Neural cell (in vitro differentiated cells): ENCODE measurements around the gene GTPBP4. TPM values are rescaled to one million over a fixed set of nuclear protein-coding genes. Genes with fewer than 3 reads are reported as not detected.

Experiments
- H2AFZ ChIP-seq: fragments of 200-600, 300-800 bp; sonication (generic), shearing (Covaris generic); 2 replicates; pipeline ENCODE4 v1.6.0; 2014; ENCODE audit warnings: low read depth, mild to moderate bottlenecking, antibody characterized with exemption, low read length, moderate library complexity
- H3F3A ChIP-seq: fragments of 200-600 bp; shearing (Covaris generic); 2 replicates; pipeline ENCODE4 v1.6.1; 2016; ENCODE audit warnings: mild to moderate bottlenecking, moderate library complexity, mixed read lengths, antibody characterized with exemption, low read length; ENCODE audit not compliant: insufficient read depth, poor library complexity, severe bottlenecking
- H3K27ac ChIP-seq: fragments of 200-600, 300-800 bp; sonication (generic), shearing (Covaris generic); 2 replicates; pipeline ENCODE4 v1.5.1; 2014; ENCODE audit warnings: mild to moderate bottlenecking, low read length, moderate library complexity
- H3K27me3 ChIP-seq: fragments of 300-800, 200-600 bp; sonication (generic), shearing (Covaris generic); 2 replicates; pipeline ENCODE4 v1.6.0; 2014; ENCODE audit warnings: mild to moderate bottlenecking, low read depth, low read length, moderate library complexity; ENCODE audit not compliant: insufficient read depth
- H3K36me3 ChIP-seq: fragments of 300-800, 200-600 bp; sonication (generic), shearing (Covaris generic); 2 replicates; pipeline ENCODE4 v1.5.1; 2014; ENCODE audit warnings: mild to moderate bottlenecking, antibody characterized with exemption, low read length, moderate library complexity; ENCODE audit not compliant: insufficient read depth
- H3K4me2 ChIP-seq: fragments of 300-800, 200-600 bp; sonication (generic), shearing (Covaris generic); 2 replicates; pipeline ENCODE4 v1.6.0; 2014; ENCODE audit warnings: mild to moderate bottlenecking, low read length
- H3K4me3 ChIP-seq: fragments of 300-800, 200-600 bp; sonication (generic), shearing (Covaris generic); 2 replicates; pipeline ENCODE4 v1.5.1; 2014; ENCODE audit warnings: mild to moderate bottlenecking, low read length, moderate library complexity
- H3K79me2 ChIP-seq: fragments of 200-600 bp; shearing (Covaris generic); replicated peaks from 2 replicates; pipeline ENCODE4 v1.6.0; 2014; ENCODE audit warnings: mild to moderate bottlenecking, low read length, moderate library complexity; ENCODE audit not compliant: insufficient read depth
- H3K9ac ChIP-seq: fragments of 300-800, 200-600 bp; sonication (generic), shearing (Covaris generic); 2 replicates; pipeline ENCODE4 v1.6.1; 2016; ENCODE audit warnings: mild to moderate bottlenecking, low read length, mixed read lengths
- H3K9me2 ChIP-seq: fragments of 200-600 bp; shearing (Covaris generic); 2 replicates; pipeline ENCODE4 v1.6.1; 2016; ENCODE audit warnings: mild to moderate bottlenecking, low read length, mixed read lengths; ENCODE audit not compliant: insufficient read depth
- H3K9me3 ChIP-seq: fragments of 200-600, 300-800 bp; sonication (generic), shearing (Covaris generic); 2 replicates; pipeline ENCODE4 v1.6.1; 2016; ENCODE audit warnings: mild to moderate bottlenecking, mixed run types, low read length, moderate library complexity, mixed read lengths
- H4K20me1 ChIP-seq: fragments of 200-600 bp; shearing (Covaris generic); 2 replicates; pipeline ENCODE4 v1.6.1; 2016; ENCODE audit warnings: mild to moderate bottlenecking, mixed run types; ENCODE audit not compliant: insufficient read depth
- CTCF ChIP-seq: fragments of 450-650 bp; IDR thresholded peaks from 2 replicates; pipeline ENCODE4 v1.5.1; 2014; ENCODE audit warnings: antibody characterized with exemption, mild to moderate bottlenecking, moderate library complexity; ENCODE audit not compliant: poor library complexity, severe bottlenecking
- EP300 ChIP-seq: fragments of 450-650 bp; conservative IDR thresholded peaks from 2 replicates; pipeline ENCODE4 v1.6.1; 2014; ENCODE audit warnings: antibody characterized with exemption, mild to moderate bottlenecking, moderate library complexity; ENCODE audit not compliant: poor library complexity, severe bottlenecking
- EZH2 ChIP-seq: fragments of 200-600, 300-800 bp; shearing (Covaris generic), sonication (generic); IDR thresholded peaks from 2 replicates; pipeline ENCODE4 v1.6.1; 2014; ENCODE audit warnings: antibody characterized with exemption, low read length, borderline replicate concordance, mild to moderate bottlenecking; ENCODE audit not compliant: insufficient read depth, poor library complexity, severe bottlenecking
- MXI1 ChIP-seq: fragments of 450-650 bp; conservative IDR thresholded peaks from 2 replicates; pipeline ENCODE4 v1.6.1; 2014; ENCODE audit warnings: antibody characterized with exemption, mild to moderate bottlenecking; ENCODE audit not compliant: poor library complexity, severe bottlenecking
- POLR2AphosphoS5 ChIP-seq: IDR thresholded peaks from 2 replicates; pipeline ENCODE4 v1.6.1; 2012
- RAD21 ChIP-seq: fragments of 450-650 bp; conservative IDR thresholded peaks from 2 replicates; pipeline ENCODE4 v1.6.1; 2014; ENCODE audit warnings: antibody characterized with exemption, mild to moderate bottlenecking, moderate library complexity
- SMC3 ChIP-seq: fragments of 450-650 bp; conservative IDR thresholded peaks from 2 replicates; pipeline ENCODE4 v1.6.1; 2014; ENCODE audit warnings: antibody characterized with exemption, mild to moderate bottlenecking, moderate library complexity; ENCODE audit not compliant: poor library complexity
- TAF1 ChIP-seq: IDR thresholded peaks from 2 replicates; pipeline ENCODE4 v1.6.1; 2012; ENCODE audit warnings: low read depth
- polyA plus RNA-seq: library from polyadenylated mRNA; depleted of rRNA; stranded (reverse); fragments of >200 nt; gene quantifications from 2 replicates; pipeline ENCODE4 v1.2.3, GENCODE V29; 2014
- TF ChIP-seq, protein P1 (sequence below): IDR thresholded peaks from 2 replicates; pipeline ENCODE4 v1.6.1; 2012; ENCODE audit warnings: borderline replicate concordance

Gene GTPBP4
- polyA plus RNA-seq, 1 donor from 2014 or later, result 32.7 TPM

DNA sequence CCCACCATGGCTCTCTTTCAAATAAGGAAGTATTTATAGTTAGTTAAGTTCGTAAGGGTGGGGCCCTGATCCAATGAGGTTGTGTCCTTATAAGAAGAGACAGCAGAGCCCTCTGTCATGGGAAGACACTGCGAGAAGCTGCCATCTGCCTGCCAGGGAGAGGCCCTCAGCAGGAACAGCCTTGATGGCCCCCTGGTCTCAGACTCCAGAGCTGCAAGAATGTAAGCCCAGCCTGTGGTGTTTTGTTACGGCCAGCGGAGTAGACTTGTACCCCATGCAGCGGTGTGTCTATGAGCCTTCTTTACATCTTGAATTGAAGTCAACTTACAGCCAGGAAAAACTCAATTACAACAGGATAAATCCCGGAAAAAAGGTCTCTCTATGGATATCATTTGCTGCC lies 42.5 kb upstream of the GTPBP4 start:
- H3K9me3 ChIP-seq, result no peaks in the 10 kb centered on the region
- no peak overlapping the region for H3K9ac ChIP-seq
- H3K79me2 ChIP-seq, result no peaks in the 10 kb centered on the region

DNA sequence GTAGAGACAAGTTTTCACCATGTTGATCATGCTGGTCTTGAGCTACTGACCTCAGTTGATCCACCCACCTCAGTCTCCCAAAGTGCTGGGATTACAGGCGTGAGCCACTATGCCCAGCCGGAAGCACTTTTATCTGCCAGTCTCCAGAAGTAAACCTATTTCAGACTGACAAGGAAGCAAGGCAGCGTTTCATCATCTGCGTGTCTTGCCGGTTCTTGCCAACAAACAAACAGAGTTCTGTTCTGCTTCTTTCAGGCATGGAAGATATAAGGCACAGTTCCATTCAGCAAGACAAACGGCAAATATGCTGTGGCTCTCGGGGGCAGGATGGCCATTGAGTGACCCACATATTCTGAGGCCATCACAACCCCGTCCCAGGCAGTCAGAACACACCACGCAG lies 41.2 kb upstream of the GTPBP4 start:
- H3K36me3 ChIP-seq, result no peaks in the 10 kb centered on the region
- no peak overlapping the region for H2AFZ ChIP-seq
- H3K9me3 ChIP-seq, result no peaks in the 10 kb centered on the region
- TF ChIP-seq RAD21 (no peak), POLR2AphosphoS5 (no peak), EZH2 (no peak), EP300 (no peak), TAF1 (no peak), MXI1 (no peak), SMC3 (no peak), CTCF (no peak)
- TF ChIP-seq, protein P1, sequence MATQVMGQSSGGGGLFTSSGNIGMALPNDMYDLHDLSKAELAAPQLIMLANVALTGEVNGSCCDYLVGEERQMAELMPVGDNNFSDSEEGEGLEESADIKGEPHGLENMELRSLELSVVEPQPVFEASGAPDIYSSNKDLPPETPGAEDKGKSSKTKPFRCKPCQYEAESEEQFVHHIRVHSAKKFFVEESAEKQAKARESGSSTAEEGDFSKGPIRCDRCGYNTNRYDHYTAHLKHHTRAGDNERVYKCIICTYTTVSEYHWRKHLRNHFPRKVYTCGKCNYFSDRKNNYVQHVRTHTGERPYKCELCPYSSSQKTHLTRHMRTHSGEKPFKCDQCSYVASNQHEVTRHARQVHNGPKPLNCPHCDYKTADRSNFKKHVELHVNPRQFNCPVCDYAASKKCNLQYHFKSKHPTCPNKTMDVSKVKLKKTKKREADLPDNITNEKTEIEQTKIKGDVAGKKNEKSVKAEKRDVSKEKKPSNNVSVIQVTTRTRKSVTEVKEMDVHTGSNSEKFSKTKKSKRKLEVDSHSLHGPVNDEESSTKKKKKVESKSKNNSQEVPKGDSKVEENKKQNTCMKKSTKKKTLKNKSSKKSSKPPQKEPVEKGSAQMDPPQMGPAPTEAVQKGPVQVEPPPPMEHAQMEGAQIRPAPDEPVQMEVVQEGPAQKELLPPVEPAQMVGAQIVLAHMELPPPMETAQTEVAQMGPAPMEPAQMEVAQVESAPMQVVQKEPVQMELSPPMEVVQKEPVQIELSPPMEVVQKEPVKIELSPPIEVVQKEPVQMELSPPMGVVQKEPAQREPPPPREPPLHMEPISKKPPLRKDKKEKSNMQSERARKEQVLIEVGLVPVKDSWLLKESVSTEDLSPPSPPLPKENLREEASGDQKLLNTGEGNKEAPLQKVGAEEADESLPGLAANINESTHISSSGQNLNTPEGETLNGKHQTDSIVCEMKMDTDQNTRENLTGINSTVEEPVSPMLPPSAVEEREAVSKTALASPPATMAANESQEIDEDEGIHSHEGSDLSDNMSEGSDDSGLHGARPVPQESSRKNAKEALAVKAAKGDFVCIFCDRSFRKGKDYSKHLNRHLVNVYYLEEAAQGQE, result no peak
- no peak overlapping the region for H3K9ac ChIP-seq
- H4K20me1 ChIP-seq, result no peaks in the 10 kb centered on the region
- no peak overlapping the region for H3K4me3 ChIP-seq
- H3K27ac ChIP-seq, result no peak overlapping the region
- no peaks in the 10 kb centered on the region for H3F3A ChIP-seq
- H3K27me3 ChIP-seq, result no peaks in the 10 kb centered on the region
- H3K9me2 ChIP-seq, result no peaks in the 10 kb centered on the region
- H3K4me2 ChIP-seq, result no peak overlapping the region
- H3K79me2 ChIP-seq, result no peaks in the 10 kb centered on the region

More for the DNA sequence above, 42.5 kb upstream of the GTPBP4 start:
- Histone ChIP-seq H3K4me2 (no peak overlapping the region), H2AFZ (no peak overlapping the region), H4K20me1 (no peaks in the 10 kb centered on the region), H3K4me3 (no peak overlapping the region), H3F3A (no peaks in the 10 kb centered on the region), H3K27ac (no peak overlapping the region), H3K27me3 (no peaks in the 10 kb centered on the region), H3K36me3 (no peaks in the 10 kb centered on the region), H3K9me2 (no peaks in the 10 kb centered on the region)
- no peak for TF ChIP-seq TAF1
- no peak for TF ChIP-seq CTCF
- TF ChIP-seq EZH2, result no peak
- no peak for TF ChIP-seq POLR2AphosphoS5
- no peak for TF ChIP-seq MXI1
- no peak for TF ChIP-seq RAD21
